HEK293 (cell line): ENCODE measurements around the gene COPS3.

Experiments
- CTCF ChIP-seq: fragments of 450-650 bp; formaldehyde crosslinking; IDR thresholded peaks from 2 replicates; pipeline ENCODE4 v1.5.1; 2016; ENCODE audit warnings: missing biosample characterization, missing genetic modification characterization
- PRDM10 ChIP-seq: fragments of 450-650 bp; formaldehyde crosslinking; IDR thresholded peaks from 2 replicates; pipeline ENCODE4 v1.5.1; 2016; ENCODE audit warnings: missing biosample characterization, missing genetic modification characterization

GRCh38 chr17:17215575-17215974, 65.5 kb downstream of the COPS3 start:
- TF ChIP-seq CTCF (no peak), PRDM10 (no peak)
